ENCODE data around the gene CCDC27. TPM values are rescaled to one million over a fixed set of nuclear protein-coding genes. Genes with fewer than 3 reads are reported as not detected.

CCDC27 gene
- total and polyA plus RNA-seq, 2 donors (not counting 1 experiment from before 2014, with no cell fraction given) = not detected

- Histone ChIP-seq H3K9ac (ENCODE audit: low read length) (no peak overlapping the region), H4K20me1 (ENCODE audit: control insufficient read depth, insufficient read depth, low read length, poor library complexity, severe bottlenecking) (no peaks in the 10 kb centered on the region), H2AFZ (ENCODE audit: insufficient read depth, low read depth, low read length, poor library complexity, severe bottlenecking) (no peak overlapping the region), H3K27ac (ENCODE audit: low read length in 2 of 2) (no peak overlapping the region), H3K79me2 (ENCODE audit: control insufficient read depth, insufficient read depth, low read length) (no peaks in the 10 kb centered on the region), H3K4me3 (ENCODE audit: control extremely low read depth in 1 of 5, extremely low read depth in 1 of 5, insufficient read depth in 1 of 5, low read depth in 2 of 5, low read length in 4 of 5) (no peak overlapping the region), H3K36me3 (replicated peaks in 1 of 2; ENCODE audit: control extremely low read depth in 1 of 2, control insufficient read depth in 1 of 2, extremely low read depth in 1 of 2, insufficient read depth in 2 of 2, low read length in 1 of 2) (no peaks in the 10 kb centered on the region), H3K27me3 (replicated peaks in 1 of 4; ENCODE audit: control extremely low read depth in 1 of 4, control insufficient read depth in 3 of 4, insufficient read depth in 4 of 4, low read length in 3 of 4) (no peaks in the 10 kb centered on the region), H3K4me1 (ENCODE audit: control insufficient read depth in 2 of 2, insufficient read depth in 2 of 2, low read length in 2 of 2) (peaks cover 14 to 24% of the 10 kb centered on the region in 2 donors), H3K4me2 (replicated peaks; ENCODE audit: low read depth, low read length, poor library complexity, severe bottlenecking) (no peak overlapping the region), H3K9me3 (ENCODE audit: control extremely low read depth in 1 of 3, control insufficient read depth in 2 of 3, insufficient read depth in 1 of 3, low read length in 2 of 3) (no peaks in the 10 kb centered on the region)
- H3K27ac Mint-ChIP-seq = no peak overlapping the region
- CTCF ChIA-PET = no interaction called here
- peak overlapping the region; percentile 55 for H3K4me3 Mint-ChIP-seq
- POLR2A ChIA-PET = no interaction called here
- peaks cover 13% of the 10 kb centered on the region for H3K4me1 Mint-ChIP-seq
- ATAC-seq (ENCODE audit: low read depth) = no peak
- H3K27me3 Mint-ChIP-seq = peaks cover 16% of the 10 kb centered on the region
- no peaks in the 10 kb centered on the region for H3K9me3 Mint-ChIP-seq (ENCODE audit: insufficient read depth)
- WGBS (ENCODE audit: insufficient coverage) = 93% methylated on average over 15 of the region's 16 CpGs
- no peak for DNase-seq
- no peak for TF ChIP-seq EZH2 (IDR thresholded peaks at IDR 0.05; ENCODE audit: borderline replicate concordance, insufficient read depth, low read depth, low read length, poor library complexity, severe bottlenecking)
- no peak for TF ChIP-seq CTCF (IDR thresholded peaks at IDR 0.05)
- intact Hi-C loops (cut with micrococcal nuclease) = no loop called here
Observed at GRCh38 chr1:3770047-3770765, 18.0 kb downstream of the CCDC27 start.
